ENCODE data around the gene SPDEF.

- TF ChIP-seq CTCF (IDR thresholded peaks at IDR 0.05) (no peak), POLR2A (IDR thresholded peaks at IDR 0.05) (no peak)
These were observed 23.9 kb downstream of the SPDEF start for GRCh38 chr6:34532230-34532629.
